Endothelial cell (in vitro differentiated cells): ENCODE measurements around the gene SEPHS1. TPM values are rescaled to one million over a fixed set of nuclear protein-coding genes. Genes with fewer than 3 reads are reported as not detected.

Experiments
- DNase-seq: peaks from one replicate; pipeline ENCODE4 v3.0.0; 2021; ENCODE audit warnings: low spot score
- H3K27ac Mint-ChIP-seq: one replicate; pipeline ENCODE4 v1.8.0; 2021; ENCODE audit warnings: mixed read lengths, inconsistent platforms; ENCODE audit not compliant: unreplicated experiment
- H3K27me3 Mint-ChIP-seq: one replicate; pipeline ENCODE4 v1.8.0; 2021; ENCODE audit warnings: mild to moderate bottlenecking, moderate library complexity, mixed read lengths, inconsistent platforms; ENCODE audit not compliant: unreplicated experiment
- H3K36me3 Mint-ChIP-seq: one replicate; pipeline ENCODE4 v1.8.0; 2021; ENCODE audit warnings: mild to moderate bottlenecking, low read depth, mixed read lengths, inconsistent platforms; ENCODE audit not compliant: unreplicated experiment
- H3K4me1 Mint-ChIP-seq: one replicate; pipeline ENCODE4 v1.8.0; 2021; ENCODE audit warnings: mild to moderate bottlenecking, mixed read lengths, inconsistent platforms; ENCODE audit not compliant: unreplicated experiment
- H3K4me3 Mint-ChIP-seq: one replicate; pipeline ENCODE4 v1.8.0; 2021; ENCODE audit warnings: mild to moderate bottlenecking, mixed read lengths, inconsistent platforms; ENCODE audit not compliant: unreplicated experiment
- H3K9me3 Mint-ChIP-seq: one replicate; pipeline ENCODE4 v1.8.0; 2021; ENCODE audit warnings: mixed read lengths, inconsistent platforms; ENCODE audit not compliant: unreplicated experiment
- total RNA-seq: library from RNA; stranded (reverse); fragmentation: NEBNext Ultra II Directional; extraction: Animal tissue kit (Norgen Biotek cat#: 25700); gene quantifications from one replicate; pipeline ENCODE4 v1.2.1, GENCODE V29; 2021; ENCODE audit not compliant: unreplicated experiment
- TF ChIP-seq, protein P1 (sequence below): fragments of 200-600 bp; sonication (generic); IDR thresholded peaks from one replicate; pipeline ENCODE4 v1.5.0; 2021; ENCODE audit warnings: antibody characterized with exemption; ENCODE audit not compliant: unreplicated experiment

Gene SEPHS1
- total RNA-seq, 1 donor from 2014 or later = 74.9 TPM

DNA sequence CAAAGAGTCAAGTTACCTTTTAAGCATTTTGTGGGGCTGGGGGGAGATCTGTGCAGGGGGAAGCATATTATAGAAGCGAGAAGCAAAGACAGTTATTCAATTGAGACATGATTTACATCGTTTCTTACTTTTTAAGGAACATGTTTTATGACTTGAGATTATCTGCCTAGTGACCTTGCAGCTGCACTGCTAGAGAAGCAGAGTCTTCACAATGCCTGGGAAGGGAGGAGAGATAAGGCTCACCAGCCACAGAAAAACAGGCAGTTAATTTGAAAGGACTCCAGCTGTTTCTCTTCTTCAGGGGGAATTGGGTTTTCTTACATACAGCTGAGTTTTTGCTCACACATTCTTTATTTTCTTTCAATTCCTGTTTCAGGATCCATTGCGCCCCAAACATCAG lies 79.3 kb downstream of the SEPHS1 start:
- no peak for DNase-seq
- Mint-ChIP-seq H3K27me3 (peaks cover 5% of the 10 kb centered on the region), H3K4me1 (peaks cover 16% of the 10 kb centered on the region), H3K36me3 (no peaks in the 10 kb centered on the region), H3K4me3 (no peak overlapping the region), H3K9me3 (no peaks in the 10 kb centered on the region), H3K27ac (no peak overlapping the region)
- TF ChIP-seq, protein P1, sequence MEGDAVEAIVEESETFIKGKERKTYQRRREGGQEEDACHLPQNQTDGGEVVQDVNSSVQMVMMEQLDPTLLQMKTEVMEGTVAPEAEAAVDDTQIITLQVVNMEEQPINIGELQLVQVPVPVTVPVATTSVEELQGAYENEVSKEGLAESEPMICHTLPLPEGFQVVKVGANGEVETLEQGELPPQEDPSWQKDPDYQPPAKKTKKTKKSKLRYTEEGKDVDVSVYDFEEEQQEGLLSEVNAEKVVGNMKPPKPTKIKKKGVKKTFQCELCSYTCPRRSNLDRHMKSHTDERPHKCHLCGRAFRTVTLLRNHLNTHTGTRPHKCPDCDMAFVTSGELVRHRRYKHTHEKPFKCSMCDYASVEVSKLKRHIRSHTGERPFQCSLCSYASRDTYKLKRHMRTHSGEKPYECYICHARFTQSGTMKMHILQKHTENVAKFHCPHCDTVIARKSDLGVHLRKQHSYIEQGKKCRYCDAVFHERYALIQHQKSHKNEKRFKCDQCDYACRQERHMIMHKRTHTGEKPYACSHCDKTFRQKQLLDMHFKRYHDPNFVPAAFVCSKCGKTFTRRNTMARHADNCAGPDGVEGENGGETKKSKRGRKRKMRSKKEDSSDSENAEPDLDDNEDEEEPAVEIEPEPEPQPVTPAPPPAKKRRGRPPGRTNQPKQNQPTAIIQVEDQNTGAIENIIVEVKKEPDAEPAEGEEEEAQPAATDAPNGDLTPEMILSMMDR = no peak

DNA sequence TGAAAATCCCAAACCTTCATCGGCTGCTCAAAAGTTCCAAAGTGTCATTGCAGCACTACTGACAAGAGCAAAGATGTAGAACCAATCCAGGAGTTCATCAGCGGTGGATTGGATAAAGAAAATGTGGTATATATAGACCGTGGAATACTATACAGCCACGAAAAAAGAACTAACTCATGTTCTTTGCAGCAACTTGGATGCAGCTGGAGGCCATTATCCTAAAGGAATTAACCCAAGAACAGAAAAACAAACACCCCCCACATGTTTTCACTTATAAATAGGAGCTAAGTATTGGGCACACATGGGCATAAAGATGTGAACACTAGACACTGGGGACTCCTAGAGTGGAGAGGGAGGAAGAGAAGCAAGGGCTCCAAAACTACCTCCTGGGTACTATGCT lies 79.8 kb downstream of the SEPHS1 start:
- Mint-ChIP-seq H3K27ac (no peak overlapping the region), H3K27me3 (peaks cover 5% of the 10 kb centered on the region), H3K9me3 (no peaks in the 10 kb centered on the region), H3K36me3 (no peaks in the 10 kb centered on the region), H3K4me1 (peaks cover 16% of the 10 kb centered on the region), H3K4me3 (no peak overlapping the region)
- TF ChIP-seq, protein P1 = no peak
- DNase-seq = no peak

Other genes with a start within 250 kb of the SEPHS1 start
- gene OPTN, start 248.1 kb downstream of the SEPHS1 start, total RNA-seq = 36.3 TPM
- 7.0 TPM for gene MCM10, start 186.7 kb downstream of the SEPHS1 start, total RNA-seq
- not detected for gene UCMA, start 113.9 kb downstream of the SEPHS1 start, total RNA-seq
- 10.2 TPM for gene PHYH, start 48.2 kb downstream of the SEPHS1 start, total RNA-seq
- gene BEND7, start 180.7 kb upstream of the SEPHS1 start, total RNA-seq = 53.3 TPM
- gene PRPF18, start 238.7 kb upstream of the SEPHS1 start, total RNA-seq = 19.7 TPM